Small intestine (tissue), 7 donors: ENCODE measurements around the gene EXOC4. TPM values are rescaled to one million over a fixed set of nuclear protein-coding genes. Genes with fewer than 3 reads are reported as not detected.

Experiments used
- DNase-seq, 2 donors: peaks; one replicate each; pipeline versions ENCODE4 v3.0.0 to v3.0.0-alpha.2; 2013
- FAIRE-seq: peaks from 2 replicates; lab custom pipeline; 2012; peaks lifted over from hg19 to GRCh38; lab: Jason Lieb, UNC
- H3K27ac ChIP-seq, 3 donors: one replicate each; pipeline ENCODE4 v1.5.1; 2013; ENCODE audit warnings: low read length in 2 of 3, mild to moderate bottlenecking in 2 of 3, control low read depth in 1 of 3, inconsistent platforms in 1 of 3, low read depth in 1 of 3, moderate library complexity in 1 of 3
- H3K27me3 ChIP-seq, 3 donors: one replicate each; pipeline ENCODE4 v1.6.1; 2013; ENCODE audit warnings: low read length in 3 of 3, inconsistent platforms in 1 of 3; ENCODE audit not compliant: control insufficient read depth in 3 of 3, insufficient read depth in 3 of 3
- H3K36me3 ChIP-seq, 3 donors: one replicate each; pipeline ENCODE4 v1.6.1; 2013; ENCODE audit warnings: low read length in 3 of 3, inconsistent platforms in 1 of 3, low read depth in 1 of 3, mild to moderate bottlenecking in 1 of 3, moderate library complexity in 1 of 3; ENCODE audit not compliant: control insufficient read depth in 3 of 3, insufficient read depth in 2 of 3
- H3K4me1 ChIP-seq, 3 donors: one replicate each; pipeline ENCODE4 v1.6.1; 2013; ENCODE audit warnings: low read length in 2 of 3, inconsistent platforms in 1 of 3, low read depth in 1 of 3, mild to moderate bottlenecking in 1 of 3, moderate library complexity in 1 of 3; ENCODE audit not compliant: control insufficient read depth in 3 of 3, insufficient read depth in 2 of 3
- H3K4me3 ChIP-seq, 3 donors: one replicate each; pipeline ENCODE4 v1.5.1; 2013; ENCODE audit warnings: low read length in 3 of 3, control low read depth in 1 of 3, inconsistent platforms in 1 of 3, low read depth in 1 of 3, mild to moderate bottlenecking in 1 of 3, moderate library complexity in 1 of 3
- H3K9me3 ChIP-seq, 2 donors: one replicate each; pipeline ENCODE4 v1.6.1; 2013; ENCODE audit warnings: low read depth in 1 of 2, low read length in 1 of 2; ENCODE audit not compliant: control insufficient read depth in 2 of 2, insufficient read depth in 1 of 2
- WGBS, 3 donors: extraction: QIAGEN DNeasy Blood & Tissue Kit; methylation state at CpG; one replicate each; pipeline ENCODE4 v1.1.7; 2013; 5-methylcytosine and 5-hydroxymethylcytosine counted together
- polyA plus RNA-seq, 4 donors: library from polyadenylated mRNA; stranded (reverse) in 3 of 4; unstranded in 1 of 4; fragments of 200-250 nt in 3 of 4; fragments of 120-200 nt in 1 of 4; gene quantifications; one replicate each; pipeline versions ENCODE4 v1.2.1 to v1.2.3, GENCODE V29; 2013
- donor health status: healthy with polysubstance abuse.
- donor health status: control.
- donor health status: control.
- donor health status: Bipolar disorder and iron deficiency.
- donor health status: healthy.

EXOC4 gene
- polyA plus RNA-seq, 4 donors, result 10.5 to 46.8 (median 18.8) TPM

GRCh38 chr7:133936074-133936473 is 683.2 kb downstream of the EXOC4 start:
- no peak overlapping the region for H3K4me3 ChIP-seq
- 40 to 69% (median 60%) methylated on average over 7 of the region's 7 CpGs for WGBS, 3 donors
- no peaks in the 10 kb centered on the region for H3K27me3 ChIP-seq
- no peak overlapping the region for H3K27ac ChIP-seq
- no peak for FAIRE-seq
- peaks cover 0 to 2% (median 0%) of the 10 kb centered on the region in 3 donors for H3K4me1 ChIP-seq
- DNase-seq, result peak in 1 of 2 donors; percentile 3
- no peaks in the 10 kb centered on the region for H3K36me3 ChIP-seq
- no peaks in the 10 kb centered on the region for H3K9me3 ChIP-seq

DNA sequence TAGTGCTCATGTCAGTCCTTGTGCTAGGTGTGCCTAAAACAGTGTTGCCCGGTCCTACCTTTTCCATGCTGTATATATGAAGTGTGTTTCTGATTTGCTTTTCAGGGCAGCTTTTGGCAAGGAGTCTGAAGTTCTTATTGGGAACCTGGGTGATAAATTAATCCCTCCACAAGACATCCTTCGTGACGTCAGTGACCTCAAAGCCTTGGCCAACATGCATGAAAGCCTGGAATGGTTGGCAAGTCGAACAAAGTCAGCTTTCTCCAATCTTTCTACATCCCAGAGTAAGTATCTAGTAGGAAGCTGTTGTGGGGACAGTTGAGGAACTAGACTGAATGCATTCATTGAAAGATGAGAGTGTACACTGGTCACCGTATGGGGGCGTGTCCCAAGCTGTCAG is 684.9 kb downstream of the EXOC4 start:
- FAIRE-seq, result no peak
- WGBS, 3 donors, result 95 to 96% (median 95%) methylated on average over 6 of the region's 6 CpGs

DNA sequence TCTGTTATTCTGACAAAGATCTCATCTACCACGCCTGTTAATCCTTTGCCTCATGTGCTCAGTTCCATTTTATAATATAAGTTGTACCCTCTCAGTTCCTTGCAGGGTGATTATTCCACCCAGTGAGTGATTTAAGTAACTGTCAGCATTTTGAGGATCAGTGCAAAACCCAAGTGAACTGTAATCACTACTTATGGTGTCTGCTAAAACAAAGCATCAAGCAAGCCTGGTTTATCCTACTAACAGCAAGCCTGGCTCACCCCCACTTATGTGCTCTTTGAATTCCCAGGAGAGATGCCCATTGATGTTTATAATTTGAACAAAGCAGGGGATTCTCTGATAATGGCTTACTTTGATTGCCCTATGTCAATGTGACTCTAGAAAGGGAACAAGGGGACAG is 687.5 kb downstream of the EXOC4 start:
- no peak overlapping the region for H3K4me3 ChIP-seq
- H3K27me3 ChIP-seq, result no peaks in the 10 kb centered on the region
- H3K27ac ChIP-seq, result no peak overlapping the region
- 88 to 93% (median 92%) methylated on average over 1 of the region's 1 CpG for WGBS, 3 donors
- no peak for FAIRE-seq
- DNase-seq, result no peak
- H3K4me1 ChIP-seq, result no peaks in the 10 kb centered on the region
- H3K36me3 ChIP-seq, result no peaks in the 10 kb centered on the region
- H3K9me3 ChIP-seq, result no peaks in the 10 kb centered on the region

More for the DNA sequence above, 684.9 kb downstream of the EXOC4 start:
- Histone ChIP-seq H3K4me3 (no peak overlapping the region), H3K27ac (no peak overlapping the region), H3K36me3 (no peaks in the 10 kb centered on the region), H3K4me1 (no peaks in the 10 kb centered on the region), H3K27me3 (no peaks in the 10 kb centered on the region), H3K9me3 (no peaks in the 10 kb centered on the region)
- no peak for DNase-seq

DNA sequence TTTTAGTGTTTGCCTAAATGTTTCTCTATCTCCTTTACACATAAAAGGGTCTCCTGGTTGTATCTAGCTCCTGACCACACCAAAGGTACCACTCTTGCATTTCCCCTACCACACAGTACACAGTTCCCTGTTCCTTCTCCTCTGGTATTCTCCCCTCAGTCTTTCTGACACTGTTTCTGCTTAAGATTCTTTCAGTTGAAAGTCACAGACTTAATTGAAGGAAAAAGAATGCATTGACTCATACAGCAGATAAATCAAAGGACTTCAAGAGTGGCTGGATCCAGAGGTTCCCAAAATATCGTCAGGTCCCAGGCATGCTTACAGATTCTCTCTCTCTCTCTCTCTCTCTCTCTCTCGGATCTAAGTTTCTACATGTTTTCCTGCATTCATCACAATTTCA is 688.6 kb downstream of the EXOC4 start:
- FAIRE-seq, result no peak
- WGBS, 3 donors, result 89 to 95% (median 89%) methylated on average over 2 of the region's 2 CpGs

DNA sequence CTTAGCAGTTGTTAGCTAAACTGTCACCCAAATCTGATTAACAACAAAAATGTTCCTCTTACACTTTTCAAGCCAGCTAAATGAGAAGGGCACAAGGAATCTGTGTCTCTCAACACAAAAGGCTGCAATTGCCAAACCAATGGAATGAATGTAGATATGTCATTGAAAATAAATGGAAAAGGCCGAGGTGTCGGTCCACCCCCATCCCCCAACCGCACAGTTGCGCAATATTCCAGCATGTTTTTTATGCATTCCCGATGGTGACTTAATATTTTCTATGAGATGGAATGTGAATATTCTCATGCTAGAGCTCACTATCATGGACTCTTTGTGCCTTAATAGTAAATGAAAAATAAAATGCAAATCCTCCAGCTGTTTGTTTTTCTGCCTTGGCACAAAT is 692.6 kb downstream of the EXOC4 start:
- Histone ChIP-seq H3K4me1 (no peaks in the 10 kb centered on the region), H3K27me3 (no peaks in the 10 kb centered on the region), H3K27ac (no peak overlapping the region), H3K36me3 (no peaks in the 10 kb centered on the region), H3K4me3 (no peak overlapping the region), H3K9me3 (no peaks in the 10 kb centered on the region)
- WGBS, 3 donors, result 77 to 85% (median 80%) methylated on average over 5 of the region's 5 CpGs
- DNase-seq, result no peak
- FAIRE-seq, result no peak

More for the DNA sequence above, 688.6 kb downstream of the EXOC4 start:
- Histone ChIP-seq H3K4me1 (no peaks in the 10 kb centered on the region), H3K27ac (no peak overlapping the region), H3K27me3 (no peaks in the 10 kb centered on the region), H3K4me3 (no peak overlapping the region), H3K9me3 (no peaks in the 10 kb centered on the region), H3K36me3 (no peaks in the 10 kb centered on the region)
- DNase-seq, result no peak

- 82 to 86% (median 83%) methylated on average over 6 of the region's 6 CpGs for WGBS, 3 donors
- Histone ChIP-seq H3K27me3 (no peaks in the 10 kb centered on the region), H3K9me3 (no peaks in the 10 kb centered on the region), H3K4me1 (no peaks in the 10 kb centered on the region), H3K27ac (no peak overlapping the region), H3K4me3 (no peak overlapping the region), H3K36me3 (peaks cover 0 to 3% (median 0%) of the 10 kb centered on the region in 3 donors)
- DNase-seq, result no peak
- FAIRE-seq, result no peak
Observed at GRCh38 chr7:133947458-133948254, 694.8 kb downstream of the EXOC4 start.

- 91 to 94% (median 93%) methylated on average over 6 of the region's 6 CpGs for WGBS, 3 donors
- DNase-seq, result no peak
- Histone ChIP-seq H3K4me1 (no peaks in the 10 kb centered on the region), H3K27ac (no peak overlapping the region), H3K9me3 (no peaks in the 10 kb centered on the region), H3K4me3 (no peak overlapping the region), H3K27me3 (no peaks in the 10 kb centered on the region), H3K36me3 (peaks cover 0 to 6% (median 0%) of the 10 kb centered on the region in 3 donors)
- FAIRE-seq, result no peak
Observed at GRCh38 chr7:133948588-133948987, 695.7 kb downstream of the EXOC4 start.

- WGBS, 3 donors, result 84 to 90% (median 86%) methylated on average over 4 of the region's 4 CpGs
- no peak for DNase-seq
- Histone ChIP-seq H3K4me3 (no peak overlapping the region), H3K27me3 (no peaks in the 10 kb centered on the region), H3K4me1 (no peaks in the 10 kb centered on the region), H3K36me3 (peaks cover 0 to 16% (median 2%) of the 10 kb centered on the region in 3 donors), H3K27ac (no peak overlapping the region), H3K9me3 (peaks cover 0 to 13% of the 10 kb centered on the region in 2 donors)
- no peak for FAIRE-seq
Observed at GRCh38 chr7:133950855-133951254, 698.0 kb downstream of the EXOC4 start.
